DMS114 treated with DMSO at 0.1 percent for 48 hours (cell line): ENCODE measurements around the gene PLCL1.
"Not testable (repeated sequence)": the region's sequence is repeated elsewhere in the genome, so short reads cannot be mapped to it uniquely, and the experiment has no call there.

ENCODE experiments used
- DNase-seq: peaks from one replicate; lab custom pipeline; 2025; ENCODE audit not compliant: unreplicated experiment; lab: John Stamatoyannopoulos, UW

The PLCL1 gene

DNA sequence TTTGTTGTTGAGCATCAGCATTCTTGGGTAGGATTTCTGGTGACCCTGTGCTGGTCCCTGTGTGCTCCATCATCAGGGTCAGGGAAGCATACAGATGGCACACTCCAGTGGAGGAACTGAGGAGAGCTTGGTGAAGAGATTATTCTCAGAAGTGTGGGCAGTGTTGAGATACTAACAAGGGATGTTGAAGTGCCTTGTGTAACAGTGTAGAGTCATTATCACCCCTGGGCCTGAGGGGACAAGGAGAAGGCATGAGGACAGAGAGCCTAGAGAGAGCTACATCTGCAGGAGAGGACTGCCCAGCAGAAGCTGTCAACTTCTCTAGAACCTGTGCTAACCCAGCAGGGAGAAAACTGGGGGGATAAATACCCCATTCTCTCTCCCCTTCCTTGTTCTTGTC is 189.0 kb downstream of the PLCL1 start:
- no peak for DNase-seq

DNA sequence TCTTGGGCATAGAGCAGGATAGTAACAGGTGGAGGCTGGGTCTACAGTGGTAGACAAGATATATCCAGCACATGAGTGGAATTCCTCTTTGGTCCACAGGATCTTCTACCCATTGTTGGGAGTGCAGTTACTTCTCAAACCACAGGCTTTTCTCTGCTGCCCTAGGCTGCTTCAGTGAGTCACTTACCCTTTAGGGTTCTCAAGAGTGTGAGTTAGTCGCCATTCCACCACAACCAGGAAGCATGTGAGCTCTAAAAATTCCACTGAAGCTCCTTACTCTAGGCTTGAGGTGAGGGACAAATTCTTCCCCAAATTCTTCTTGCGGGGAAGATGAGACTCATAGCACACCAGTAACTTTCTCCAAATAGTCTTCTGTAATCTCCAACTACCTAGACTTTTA is 189.4 kb downstream of the PLCL1 start:
- DNase-seq: no peak

DNA sequence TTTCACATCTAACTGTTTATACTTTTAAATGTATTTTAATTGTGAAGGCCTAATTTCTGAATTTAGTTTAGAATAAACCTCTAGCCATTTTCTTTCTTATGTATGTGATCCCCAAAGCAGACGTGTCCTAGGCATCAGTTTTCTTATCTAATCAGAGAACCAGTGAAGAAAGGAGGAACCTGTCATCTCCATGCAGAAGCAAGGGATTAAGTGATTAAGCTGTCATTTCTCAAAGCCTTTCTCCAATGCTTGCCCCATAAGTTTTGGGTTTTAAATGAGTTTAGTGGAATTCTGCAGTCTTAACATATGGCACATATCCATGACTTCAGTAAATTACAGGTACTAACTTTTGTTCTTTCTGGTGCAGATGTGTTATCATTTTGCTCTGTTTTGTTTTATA is 190.4 kb downstream of the PLCL1 start:
- no peak for DNase-seq

DNA sequence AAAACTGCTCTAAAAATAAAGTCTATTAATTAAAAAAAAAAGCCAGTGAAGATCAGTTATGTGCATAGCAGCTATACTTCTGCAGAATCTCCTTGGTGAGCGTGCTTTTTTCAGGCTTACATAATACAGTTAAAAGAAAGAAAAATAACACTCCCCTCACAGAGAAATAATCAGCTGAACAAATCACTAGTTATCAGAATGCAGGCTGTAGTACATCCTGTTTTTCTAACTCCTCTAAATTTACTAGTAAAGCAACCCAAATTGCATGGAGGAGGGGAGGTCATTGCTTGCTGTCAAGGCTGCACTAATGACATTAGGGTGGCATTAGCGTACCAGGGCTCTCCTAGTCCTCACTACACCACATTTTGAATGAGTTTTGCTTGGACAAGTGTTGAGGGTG is 192.2 kb downstream of the PLCL1 start:
- no peak for DNase-seq

DNA sequence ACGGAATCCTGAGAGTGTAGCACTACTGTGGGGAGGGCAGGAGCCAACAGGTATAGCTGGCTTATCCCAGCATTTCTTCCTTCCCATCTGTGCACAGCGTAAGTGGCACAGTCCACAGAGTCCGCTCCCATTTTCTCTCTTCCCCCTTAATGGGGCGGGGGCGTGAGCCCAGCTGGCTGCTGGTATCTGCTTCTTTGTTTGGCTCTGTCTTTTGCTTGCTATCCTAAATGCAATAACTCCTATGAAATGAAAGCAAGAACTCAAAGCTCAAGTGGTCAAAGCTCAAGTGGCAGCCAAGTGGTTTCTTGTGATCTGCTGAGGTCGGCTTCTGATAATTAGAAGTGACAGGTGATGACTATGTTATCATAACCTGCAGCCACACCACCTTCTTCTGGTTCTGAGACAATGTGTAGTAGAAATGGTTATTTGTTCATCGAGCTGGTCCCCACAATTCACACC is 192.7 kb downstream of the PLCL1 start:
- DNase-seq: no peak

DNA sequence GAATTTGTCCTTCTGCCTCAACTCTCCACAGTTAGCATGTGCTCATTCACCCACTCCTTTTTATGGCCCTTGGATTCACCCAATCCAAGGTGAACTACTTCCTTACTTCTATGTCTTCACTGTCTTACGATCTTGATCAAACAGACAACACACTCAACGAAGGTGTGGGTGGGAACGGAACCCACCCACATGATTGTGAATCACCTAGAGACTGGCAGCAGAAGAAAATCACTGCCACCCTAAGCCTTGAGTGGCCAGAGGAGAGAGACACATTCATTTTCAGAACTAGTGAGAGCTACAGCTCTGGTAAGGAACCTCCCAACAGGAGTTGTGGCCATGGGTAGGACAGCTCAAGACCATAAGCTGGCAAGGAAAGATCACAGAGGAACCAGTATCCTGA is 194.3 kb downstream of the PLCL1 start:
- no peak for DNase-seq

DNA sequence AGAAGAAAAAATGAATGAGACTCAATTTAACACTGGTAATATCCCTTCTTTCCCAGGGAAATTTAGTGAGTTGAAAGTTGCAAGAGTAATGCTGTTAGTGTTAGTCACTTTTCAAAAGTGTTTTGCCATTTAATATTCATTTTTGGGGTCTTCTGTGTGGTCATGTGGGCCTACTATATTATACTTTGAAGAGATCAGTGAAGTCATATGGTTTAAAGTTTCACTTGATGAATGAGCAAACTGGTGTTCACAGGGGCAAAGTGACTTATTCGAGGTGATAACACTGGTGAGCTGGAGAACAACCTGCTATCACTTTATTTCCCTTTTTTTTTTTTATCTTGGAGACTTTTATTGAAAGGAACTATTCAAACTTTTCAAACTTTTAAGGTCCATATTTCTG is 196.0 kb downstream of the PLCL1 start:
- no peak for DNase-seq

DNA sequence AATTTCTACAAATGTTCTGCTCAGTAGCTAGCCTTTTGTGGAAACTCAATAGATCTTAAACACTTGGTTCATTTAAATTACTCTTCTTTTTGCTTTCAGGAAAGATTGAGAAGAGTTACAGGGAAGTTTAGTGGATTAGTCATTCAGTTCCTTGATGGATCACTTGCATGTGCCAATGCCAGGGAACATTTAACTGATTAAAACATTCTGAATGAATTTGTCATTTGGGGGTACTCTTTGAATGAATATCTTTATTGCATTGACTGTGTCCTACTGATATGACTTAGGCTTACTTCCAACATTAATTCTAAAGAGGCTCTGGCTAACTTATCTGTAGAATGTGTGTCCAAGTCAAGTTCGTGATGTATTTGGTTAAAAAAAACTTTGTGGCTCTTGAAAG is 199.8 kb downstream of the PLCL1 start:
- DNase-seq: no peak

DNA sequence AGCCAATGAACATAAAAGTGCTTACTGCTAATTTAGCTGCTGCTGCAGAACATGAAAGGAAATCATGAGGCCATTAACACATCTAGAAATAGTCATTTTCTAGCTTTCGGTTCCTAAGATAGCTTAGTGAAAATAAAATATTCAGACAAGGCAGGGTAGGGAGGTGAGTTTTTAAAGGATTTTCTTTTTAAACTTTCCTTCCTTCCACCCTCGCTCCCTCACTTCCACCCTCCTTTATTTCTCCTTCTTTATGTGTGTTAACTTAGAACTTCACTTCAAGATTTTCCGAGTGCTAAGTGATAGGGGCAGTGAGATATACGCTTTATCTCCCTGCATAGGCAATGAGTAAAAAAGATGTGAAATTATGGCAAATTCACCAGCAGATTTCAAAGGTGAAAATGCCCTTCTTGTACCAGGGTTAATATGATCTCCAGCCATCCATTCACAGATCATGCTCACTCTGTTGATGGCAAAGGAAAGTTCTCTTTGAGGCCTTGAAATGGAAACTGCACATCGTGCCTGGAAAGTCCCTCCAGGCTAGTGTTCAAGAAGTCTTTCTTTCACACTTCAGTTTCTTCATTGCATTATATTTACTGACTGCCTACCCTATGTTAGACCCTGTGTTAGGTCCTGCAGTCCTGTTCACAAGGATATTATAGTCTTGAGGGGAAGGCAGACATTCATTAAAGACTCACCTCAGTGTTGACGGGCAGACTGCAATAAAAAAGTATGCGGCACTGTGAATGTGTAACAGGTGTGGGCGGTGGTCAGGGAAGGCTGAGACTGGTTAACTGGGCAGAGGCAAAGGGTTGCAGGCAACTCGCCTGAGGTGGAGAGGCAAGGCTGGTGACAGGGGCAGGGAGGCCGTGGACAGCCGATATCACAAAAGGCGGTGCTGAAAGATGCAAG is 200.8 kb downstream of the PLCL1 start:
- DNase-seq: no peak

DNA sequence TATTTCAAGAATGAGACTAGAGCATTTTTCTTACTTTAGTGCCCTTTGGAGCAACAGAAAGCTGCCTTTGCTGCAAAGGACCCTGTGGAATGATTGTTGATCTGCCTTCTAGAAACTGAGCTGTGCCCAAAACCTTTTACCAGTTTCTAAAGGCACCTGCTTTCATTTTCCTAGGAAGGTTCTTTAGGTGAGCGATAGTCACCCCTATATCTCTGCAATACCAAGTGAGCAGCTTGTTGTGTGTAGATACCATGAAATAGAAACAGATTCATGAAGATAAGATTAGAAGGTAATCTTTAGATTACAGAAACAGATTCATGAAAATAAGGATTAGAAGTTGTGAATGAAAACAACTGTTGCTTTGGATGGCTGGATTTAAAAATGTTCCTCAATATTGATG is 202.3 kb downstream of the PLCL1 start:
- DNase-seq: no peak

DNA sequence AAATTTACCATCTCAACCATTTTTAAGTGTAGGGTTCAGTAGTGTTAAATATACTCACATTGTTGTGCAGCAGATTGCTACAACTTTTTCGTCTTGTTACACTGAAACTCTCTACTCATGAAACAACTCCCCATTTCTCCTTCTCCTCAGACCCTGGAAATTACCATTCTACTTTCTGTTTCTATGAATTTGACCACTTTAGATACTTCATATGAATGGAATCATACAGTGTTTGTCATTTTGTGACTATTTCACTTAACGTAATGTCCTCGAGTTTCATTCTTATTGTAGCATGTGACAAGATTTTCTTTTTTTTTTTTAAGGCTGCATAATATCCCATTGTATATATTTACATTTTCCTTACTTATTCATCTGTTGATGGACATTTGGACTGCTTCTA is 203.8 kb downstream of the PLCL1 start:
- DNase-seq: no peak

DNA sequence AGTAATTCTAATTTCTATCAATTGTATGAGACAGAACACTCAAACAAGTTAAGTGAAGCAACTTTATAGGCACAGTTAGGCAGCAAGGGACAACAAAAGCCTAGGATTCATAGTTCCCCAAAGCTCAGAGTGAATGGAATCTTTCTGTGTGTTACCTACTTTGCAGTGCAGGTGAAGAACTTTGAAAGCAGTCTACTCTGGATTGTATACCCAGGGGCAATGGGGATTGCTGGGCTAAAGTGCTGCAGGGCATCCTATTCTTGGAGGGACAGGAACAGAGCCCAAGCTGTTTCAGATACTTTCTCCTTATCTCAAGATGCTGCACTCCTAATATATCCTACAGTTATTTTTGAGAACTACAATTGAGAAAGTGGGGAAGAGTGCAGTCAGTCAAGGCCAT is 207.6 kb downstream of the PLCL1 start:
- no peak for DNase-seq

DNA sequence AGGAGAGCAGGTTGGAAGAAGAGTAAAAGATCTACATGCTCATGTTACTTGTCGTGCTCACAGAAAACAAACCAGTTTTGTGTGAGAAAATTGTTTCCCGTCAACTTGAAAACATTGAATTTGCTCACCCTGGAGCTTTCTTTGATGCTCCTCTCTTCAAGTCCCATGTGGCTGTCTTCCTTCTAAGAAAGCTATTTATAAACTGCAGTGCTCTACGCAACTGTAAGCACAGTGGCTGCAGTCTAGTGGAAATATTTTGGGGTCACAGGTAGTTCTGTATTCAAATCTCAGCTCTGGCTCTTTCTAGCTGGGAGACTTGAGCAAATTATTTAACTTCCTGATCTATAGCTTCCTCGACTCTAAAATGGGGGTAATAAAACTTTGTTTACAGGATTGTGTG is 211.8 kb downstream of the PLCL1 start:
- no peak for DNase-seq

DNA sequence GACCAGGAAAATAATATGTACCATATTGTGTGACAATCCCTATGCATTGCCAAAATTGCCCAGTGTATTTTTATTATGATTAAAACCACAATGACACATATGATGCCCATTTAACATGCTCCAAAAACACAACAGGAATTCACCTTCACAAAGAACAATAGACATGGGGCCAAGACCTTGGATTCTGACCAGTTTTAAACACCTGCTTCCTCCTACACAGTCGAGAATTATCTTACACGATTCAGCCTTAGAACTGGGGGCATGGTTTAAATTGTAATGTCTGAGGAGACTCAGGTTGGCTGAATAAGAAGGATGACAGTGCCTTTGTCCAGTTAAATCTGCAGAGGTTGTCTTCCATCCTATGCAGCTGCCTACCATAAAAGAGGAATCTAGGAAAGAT is 212.7 kb downstream of the PLCL1 start:
- no peak for DNase-seq

DNA sequence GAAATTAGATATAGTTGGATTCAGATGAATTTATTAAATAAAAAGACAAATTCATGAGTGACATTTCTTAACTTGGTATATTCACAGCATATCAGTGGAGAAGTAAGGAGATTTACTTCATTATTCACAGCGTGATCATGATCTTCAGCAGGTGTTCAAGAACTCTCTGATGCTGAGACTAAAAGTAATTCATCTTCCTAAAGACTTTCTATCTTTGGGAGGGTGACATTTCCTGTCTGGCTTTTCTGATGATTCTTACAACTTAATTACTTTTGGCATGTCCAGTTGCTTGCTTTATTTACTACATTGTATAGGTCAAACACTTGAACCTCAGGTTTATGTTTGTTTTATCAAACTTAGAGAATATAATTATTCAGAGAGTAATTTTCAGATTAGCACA is 224.6 kb downstream of the PLCL1 start:
- DNase-seq: no peak

DNA sequence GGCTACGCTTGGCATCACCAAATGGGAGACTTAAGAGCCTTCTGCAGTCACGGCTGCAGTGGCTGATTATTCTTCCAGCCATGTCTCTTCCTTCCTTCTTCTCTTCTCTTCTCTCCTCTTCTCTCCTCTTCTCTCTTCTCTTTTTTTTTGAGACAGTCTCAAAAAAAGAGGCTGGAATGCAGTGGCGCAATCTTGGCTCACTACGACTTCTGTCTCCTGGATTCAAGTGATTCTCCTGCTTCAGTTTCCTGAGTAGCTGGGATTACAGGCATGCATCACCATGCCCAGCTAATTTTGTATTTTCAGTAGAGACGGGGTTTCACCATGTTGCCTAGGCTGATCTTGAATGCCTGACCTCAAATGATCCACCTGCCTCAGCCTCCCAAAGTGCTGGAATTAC is 225.2 kb downstream of the PLCL1 start:
- DNase-seq: not testable (repeated sequence)

DNA sequence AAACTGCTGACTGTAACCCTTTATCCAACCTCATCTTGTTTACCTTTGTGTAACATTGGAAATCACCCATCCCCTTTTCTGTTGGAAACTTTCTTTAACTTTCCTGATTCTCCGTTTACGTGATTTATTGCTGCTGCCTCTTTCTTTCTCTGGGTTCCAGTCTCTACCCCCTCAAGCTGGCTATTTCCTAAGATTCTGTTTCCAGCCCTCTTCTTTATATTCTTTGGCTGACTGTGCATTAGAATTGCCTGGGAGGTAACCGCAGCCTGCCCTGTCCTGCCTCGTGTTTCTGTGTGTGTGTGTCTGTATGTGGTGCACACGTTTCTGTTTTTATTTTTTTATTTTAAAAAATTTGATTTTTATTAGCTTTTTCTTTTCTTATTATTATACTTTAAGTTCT is 229.2 kb downstream of the PLCL1 start:
- no peak for DNase-seq

DNA sequence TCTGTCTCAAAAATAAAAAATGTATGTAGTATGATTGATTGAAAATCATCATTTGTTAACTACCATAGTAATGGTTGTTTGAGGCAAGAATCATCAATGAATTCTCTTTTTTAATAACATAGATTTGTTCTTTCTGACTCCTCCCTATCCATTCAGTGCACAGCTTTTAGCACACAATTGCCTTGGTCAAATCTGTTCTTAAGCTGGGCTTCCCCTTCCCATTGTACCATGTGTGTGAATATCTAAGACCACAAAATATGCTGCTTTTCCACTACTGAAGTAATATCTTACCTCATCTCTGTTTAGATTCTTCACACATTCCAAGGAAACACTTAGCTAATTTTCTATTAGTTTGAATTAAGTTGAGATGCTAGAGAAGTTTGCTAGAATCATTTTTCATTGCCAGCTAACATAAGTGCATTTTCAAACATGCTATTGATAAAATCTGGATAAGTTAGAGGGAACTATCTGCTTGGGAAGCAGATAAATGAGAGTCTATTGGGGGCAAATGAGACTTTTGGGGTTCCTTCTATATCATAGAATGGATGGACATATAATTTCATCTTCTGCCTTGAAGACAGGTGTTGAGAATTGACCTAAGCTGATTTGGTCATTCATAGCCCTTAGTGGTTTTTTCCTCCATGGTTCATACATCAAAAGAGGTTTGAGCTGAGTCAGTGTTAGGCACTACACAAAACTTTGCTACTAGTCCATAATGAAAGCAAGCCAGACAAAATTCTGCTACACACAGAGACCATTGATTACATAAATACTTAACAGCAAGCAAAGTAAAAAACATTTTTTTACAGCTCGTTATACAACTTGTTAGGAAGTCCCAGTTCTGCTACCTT is 231.9 kb downstream of the PLCL1 start:
- no peak for DNase-seq

DNA sequence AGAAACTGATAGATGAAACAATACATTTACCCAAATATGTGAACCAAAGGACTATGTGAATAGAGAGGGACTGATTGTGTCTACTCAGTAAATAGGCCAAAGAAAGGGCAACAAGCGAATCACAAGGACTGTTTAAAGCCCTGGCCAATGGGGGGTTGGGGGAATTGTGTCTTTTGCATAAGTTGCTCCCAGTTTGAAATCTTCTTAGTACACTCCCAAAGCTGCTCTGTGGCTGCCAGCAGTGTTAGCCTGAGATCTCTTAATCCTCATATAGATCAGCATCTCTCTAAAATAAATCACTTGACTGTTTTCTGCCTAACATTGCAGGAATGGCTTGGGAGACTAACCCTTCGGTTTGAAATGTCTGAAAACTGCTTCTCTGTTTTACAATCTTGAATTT is 236.4 kb downstream of the PLCL1 start:
- no peak for DNase-seq

DNA sequence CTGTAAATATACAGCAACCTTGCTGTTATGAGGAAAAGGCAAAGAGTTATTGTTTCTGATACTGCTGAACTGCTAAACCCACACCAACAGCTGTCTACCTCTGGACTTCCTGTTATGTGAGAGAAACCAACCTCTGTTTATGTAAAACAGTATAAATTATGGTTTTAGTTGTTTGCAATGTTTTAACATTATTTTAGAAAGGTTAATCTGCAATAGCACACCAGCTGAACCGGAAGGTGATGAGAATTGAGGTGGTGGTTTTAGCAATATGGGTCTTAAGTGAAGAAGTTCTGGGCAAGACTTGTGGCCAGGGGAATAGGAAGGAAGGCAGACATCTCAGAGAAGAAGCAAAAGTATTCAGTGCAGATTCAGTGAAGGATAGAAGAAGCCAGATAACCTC is 237.8 kb downstream of the PLCL1 start:
- DNase-seq: no peak

DNA sequence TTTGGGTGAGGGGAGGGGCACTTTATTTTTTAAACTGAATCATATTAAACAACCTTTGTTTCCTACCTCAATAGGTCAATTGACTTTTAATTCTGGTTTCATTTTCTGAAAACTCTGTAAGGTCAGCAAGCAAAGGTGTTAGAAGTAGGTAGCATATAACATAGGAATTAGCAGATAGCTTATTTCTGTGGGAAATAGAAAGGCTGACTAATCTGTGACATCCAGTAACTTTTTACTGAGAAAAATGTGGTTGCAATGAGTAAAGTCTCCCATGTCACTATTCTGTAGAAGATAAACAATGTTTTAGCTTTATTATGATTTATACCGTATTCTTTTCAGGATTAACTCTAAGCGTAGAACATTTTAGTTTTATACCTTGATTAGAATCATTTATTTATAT is 240.4 kb downstream of the PLCL1 start:
- DNase-seq: no peak

DNA sequence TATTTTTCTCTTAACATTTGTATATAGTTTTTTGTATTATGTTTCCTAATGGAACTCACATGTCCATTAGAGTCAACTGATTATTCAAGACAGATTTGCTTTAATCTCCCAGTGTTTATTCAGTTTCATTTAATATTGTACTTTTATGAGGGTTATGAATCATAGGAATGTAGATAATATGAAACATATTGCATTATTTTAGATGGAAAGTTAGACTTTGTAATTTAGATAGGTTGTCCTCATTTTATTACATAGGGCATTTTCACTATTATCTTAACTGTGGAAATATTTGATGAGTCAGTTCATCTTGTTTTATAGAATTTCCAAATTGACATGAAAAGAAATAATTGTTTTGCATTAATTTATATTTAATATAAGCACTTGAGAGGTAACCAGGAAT is 240.8 kb downstream of the PLCL1 start:
- DNase-seq: no peak
